Measurements from ENCODE around the gene NRXN3. TPM values are rescaled to one million over a fixed set of nuclear protein-coding genes. Genes with fewer than 3 reads are reported as not detected.

NRXN3 gene
- total and polyA plus RNA-seq, 2 experiments from 2014 or later, result 0.69 to 1.5 TPM

GRCh38 chr14:79580906-79581305 is 1410.7 kb downstream of the NRXN3 start:
- Histone ChIP-seq H3K27ac (peak overlapping the region; percentile 34), H3K4me1 (ENCODE audit: low read depth) (peaks cover 27% of the 10 kb centered on the region)
- no peak for TF ChIP-seq CTCF (IDR thresholded peaks at IDR 0.05; ENCODE audit: low read depth, low read length)

GRCh38 chr14:79581912-79582576 is 1411.9 kb downstream of the NRXN3 start:
- no peak for TF ChIP-seq CTCF (IDR thresholded peaks at IDR 0.05; ENCODE audit: low read depth, low read length)
- peaks cover 23% of the 10 kb centered on the region for H3K4me1 ChIP-seq (ENCODE audit: low read depth)
- DNase-seq (ENCODE audit: low read depth in 1 of 2, low spot score in 1 of 2), result no peak
- no peak overlapping the region for H3K27ac ChIP-seq
- no peaks in the 10 kb centered on the region for H3K36me3 ChIP-seq
- H3K27me3 ChIP-seq, result no peaks in the 10 kb centered on the region
- no peak overlapping the region for H3K4me3 ChIP-seq
- no peaks in the 10 kb centered on the region for H3K9me3 ChIP-seq (ENCODE audit: low read depth)

More at GRCh38 chr14:79580906-79581305, 1410.7 kb downstream of the NRXN3 start:
- Histone ChIP-seq H3K36me3 (no peaks in the 10 kb centered on the region), H3K9me3 (ENCODE audit: low read depth) (no peaks in the 10 kb centered on the region), H3K4me3 (no peak overlapping the region), H3K27me3 (no peaks in the 10 kb centered on the region)
- DNase-seq (ENCODE audit: low read depth in 1 of 2, low spot score in 1 of 2), result peak in 1 of 2 donors; percentile 67

- Histone ChIP-seq H3K4me3 (no peak overlapping the region), H3K27ac (no peak overlapping the region), H3K27me3 (no peaks in the 10 kb centered on the region), H3K4me1 (ENCODE audit: low read depth) (peaks cover 23% of the 10 kb centered on the region), H3K36me3 (no peaks in the 10 kb centered on the region), H3K9me3 (ENCODE audit: low read depth) (no peaks in the 10 kb centered on the region)
- peak in 1 of 2 donors; percentile 40 for DNase-seq (ENCODE audit: low read depth in 1 of 2, low spot score in 1 of 2)
- no peak for TF ChIP-seq CTCF (IDR thresholded peaks at IDR 0.05; ENCODE audit: low read depth, low read length)
These were observed 1413.7 kb downstream of the NRXN3 start for GRCh38 chr14:79583738-79584408.

- DNase-seq (ENCODE audit: low read depth in 1 of 2, low spot score in 1 of 2), result peak; percentile 26 to 70
- Histone ChIP-seq H3K9me3 (ENCODE audit: low read depth) (no peaks in the 10 kb centered on the region), H3K4me3 (no peak overlapping the region), H3K27ac (no peak overlapping the region), H3K27me3 (no peaks in the 10 kb centered on the region), H3K36me3 (no peaks in the 10 kb centered on the region), H3K4me1 (ENCODE audit: low read depth) (peaks cover 23% of the 10 kb centered on the region)
- TF ChIP-seq CTCF (IDR thresholded peaks at IDR 0.05; ENCODE audit: low read depth, low read length), result peak; percentile 29
These were observed 1414.5 kb downstream of the NRXN3 start for GRCh38 chr14:79584679-79585078.

GRCh38 chr14:79585845-79586244 is 1415.7 kb downstream of the NRXN3 start:
- peak in 1 of 2 donors; percentile 57 for DNase-seq (ENCODE audit: low read depth in 1 of 2, low spot score in 1 of 2)
- Histone ChIP-seq H3K4me3 (no peak overlapping the region), H3K27ac (no peak overlapping the region), H3K9me3 (ENCODE audit: low read depth) (no peaks in the 10 kb centered on the region), H3K27me3 (no peaks in the 10 kb centered on the region), H3K36me3 (no peaks in the 10 kb centered on the region), H3K4me1 (ENCODE audit: low read depth) (peaks cover 14% of the 10 kb centered on the region)
- no peak for TF ChIP-seq CTCF (IDR thresholded peaks at IDR 0.05; ENCODE audit: low read depth, low read length)

All from cardiac muscle cell (in vitro differentiated cells and primary cell).